Amniotic epithelial cell (primary cell): ENCODE data around the gene RHOT1.
"Not testable (repeated sequence)": the region's sequence is repeated elsewhere in the genome, so short reads cannot be mapped to it uniquely, and the experiment has no call there.

Source experiments
- DNase-seq: peaks from one replicate; pipeline ENCODE4 v3.0.0-alpha.2; 2010; ENCODE audit warnings: low read depth

The RHOT1 gene

GRCh38 chr17:32142038-32142856, at the start of gene RHOT1:
Gene RHOT1 (plus strand): TSS chr17:32142502. CDS start chr17:32142693, 191 bp downstream.
- DNase-seq = peak; percentile 83

DNA sequence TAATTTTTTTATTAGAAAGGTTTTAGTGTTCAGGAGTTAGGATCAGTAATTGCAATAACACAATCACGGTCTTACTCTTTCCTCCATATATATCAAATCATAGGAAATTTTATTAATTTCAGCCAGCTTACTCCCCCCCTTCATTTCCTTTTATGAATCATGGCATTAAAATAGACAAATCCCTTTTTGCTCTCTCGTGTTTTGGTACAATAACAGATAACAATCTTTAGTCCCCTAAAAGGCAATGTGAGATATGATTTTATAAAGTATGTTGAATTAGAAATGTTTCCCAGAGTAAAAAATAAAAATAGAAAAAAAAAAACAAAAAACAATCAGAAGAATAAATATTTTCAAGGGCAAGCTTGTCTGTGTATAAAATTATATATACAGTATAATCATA, 42.6 kb upstream of the RHOT1 start:
- no peak for DNase-seq

GRCh38 chr17:32100323-32100722, 42.0 kb upstream of the RHOT1 start:
- not testable (repeated sequence) for DNase-seq

- DNase-seq = no peak
Observed at GRCh38 chr17:32100971-32101631, 41.2 kb upstream of the RHOT1 start.

- no peak for DNase-seq
Observed at GRCh38 chr17:32102172-32102571, 40.1 kb upstream of the RHOT1 start.

- peak; percentile 29 for DNase-seq
Observed at GRCh38 chr17:32102646-32103186, 39.6 kb upstream of the RHOT1 start.

- no peak for DNase-seq
Observed at GRCh38 chr17:32103476-32104113, 38.7 kb upstream of the RHOT1 start.

GRCh38 chr17:32104158-32104557, 38.1 kb upstream of the RHOT1 start:
- DNase-seq = no peak

DNA sequence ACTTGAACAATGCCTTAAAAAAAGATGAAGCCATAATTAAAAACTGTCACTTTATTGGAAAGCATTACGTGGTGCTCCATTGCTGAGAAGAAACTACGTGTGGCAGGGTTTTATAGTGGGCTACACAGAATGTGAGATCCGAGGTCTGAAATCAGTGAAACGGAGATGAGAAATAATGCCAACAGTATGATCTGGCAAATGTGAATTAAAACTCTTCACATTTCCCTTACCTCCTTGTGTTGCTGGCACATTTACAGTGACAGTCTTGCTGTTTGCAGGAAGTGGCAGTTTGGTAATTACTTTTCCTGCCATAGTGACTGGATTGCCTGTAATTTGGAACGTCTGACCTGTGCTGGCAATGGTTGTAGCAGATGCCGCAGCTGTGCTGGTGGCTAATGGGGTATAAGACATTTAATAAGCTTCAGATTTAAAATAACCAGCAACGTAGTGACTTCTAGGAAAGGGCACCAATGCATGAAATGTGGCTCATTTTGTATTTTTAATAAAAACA, 35.8 kb upstream of the RHOT1 start:
- not testable (repeated sequence) for DNase-seq

- DNase-seq = not testable (repeated sequence)
Observed at GRCh38 chr17:32107194-32107593, 35.1 kb upstream of the RHOT1 start.

- no peak for DNase-seq
Observed at GRCh38 chr17:32110596-32110995, 31.7 kb upstream of the RHOT1 start.

DNA sequence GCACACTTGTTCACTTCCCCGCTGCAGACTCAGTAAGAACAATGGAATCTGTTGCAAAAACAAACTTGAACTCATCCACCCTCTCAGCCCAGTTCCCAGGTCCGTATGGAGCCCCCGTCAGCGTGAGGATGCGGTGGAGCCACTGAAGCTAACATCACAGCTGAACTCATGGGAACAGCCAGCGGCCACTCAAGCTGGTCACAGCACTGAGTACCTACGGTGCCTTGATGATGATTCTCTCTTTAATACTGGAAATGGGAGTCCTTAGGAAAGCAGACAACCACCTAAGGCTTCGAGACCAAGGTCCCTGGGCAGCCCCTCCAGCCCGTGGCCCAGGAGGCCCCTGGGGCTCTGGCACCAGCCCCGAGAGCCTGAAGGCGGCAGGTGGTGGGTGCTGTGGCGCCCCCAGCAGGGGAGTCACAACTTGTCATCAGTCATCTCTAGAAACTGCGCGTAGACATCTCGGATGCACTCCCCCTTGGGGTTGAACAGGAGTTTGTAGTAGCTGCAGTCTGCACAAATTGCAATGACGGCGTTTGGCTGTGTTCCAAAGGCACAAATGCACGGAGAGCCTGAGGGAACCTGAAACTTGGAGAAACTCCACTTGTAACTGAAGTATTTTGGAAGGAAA, 31.0 kb upstream of the RHOT1 start:
- DNase-seq = peak; percentile 15

GRCh38 chr17:32112416-32112815, 29.9 kb upstream of the RHOT1 start:
- DNase-seq = no peak

GRCh38 chr17:32114536-32114935, 27.8 kb upstream of the RHOT1 start:
- DNase-seq = no peak

GRCh38 chr17:32115546-32115945, 26.8 kb upstream of the RHOT1 start:
- DNase-seq = not testable (repeated sequence)

- no peak for DNase-seq
Observed at GRCh38 chr17:32116937-32117336, 25.4 kb upstream of the RHOT1 start.

DNA sequence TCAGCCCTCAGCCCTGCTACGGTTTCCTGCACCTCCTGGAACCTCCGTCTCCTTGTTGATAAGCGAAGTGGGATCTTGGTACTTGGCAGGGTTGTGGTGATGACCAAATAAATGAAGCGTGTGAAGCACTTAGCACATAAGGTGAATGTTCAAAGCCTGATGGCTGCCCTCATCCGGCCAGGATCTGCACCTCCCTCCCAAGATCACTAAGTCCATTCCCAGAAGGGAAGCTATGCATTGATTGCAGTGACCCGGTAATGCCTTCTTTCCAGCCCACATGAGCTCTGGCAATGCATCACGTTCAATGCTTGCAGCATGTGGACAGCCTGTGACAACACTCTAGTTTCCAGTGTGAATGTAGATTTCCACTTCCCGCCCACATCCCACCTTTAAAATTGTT, 24.9 kb upstream of the RHOT1 start:
- no peak for DNase-seq

DNA sequence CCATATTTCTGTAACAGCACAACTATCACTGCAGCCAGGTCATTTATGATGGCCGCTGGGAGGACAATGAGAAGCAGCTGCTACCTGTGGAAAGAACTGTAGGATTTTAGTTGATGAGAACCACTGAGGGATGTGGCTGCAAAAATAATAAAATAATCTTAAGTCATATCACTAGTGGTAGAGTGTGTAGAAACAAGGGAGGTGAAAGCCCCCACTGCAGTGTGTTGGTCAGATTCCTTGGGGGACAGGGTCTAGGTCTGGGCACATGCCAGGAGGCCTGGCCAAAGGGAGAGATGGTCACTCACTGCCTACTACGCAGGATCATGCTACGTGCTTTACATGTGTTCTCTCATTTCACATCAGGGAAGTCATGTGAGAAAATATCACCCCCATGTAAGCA, 24.2 kb upstream of the RHOT1 start:
- DNase-seq = not testable (repeated sequence)

- no peak for DNase-seq
Observed at GRCh38 chr17:32118835-32119234, 23.5 kb upstream of the RHOT1 start.

DNA sequence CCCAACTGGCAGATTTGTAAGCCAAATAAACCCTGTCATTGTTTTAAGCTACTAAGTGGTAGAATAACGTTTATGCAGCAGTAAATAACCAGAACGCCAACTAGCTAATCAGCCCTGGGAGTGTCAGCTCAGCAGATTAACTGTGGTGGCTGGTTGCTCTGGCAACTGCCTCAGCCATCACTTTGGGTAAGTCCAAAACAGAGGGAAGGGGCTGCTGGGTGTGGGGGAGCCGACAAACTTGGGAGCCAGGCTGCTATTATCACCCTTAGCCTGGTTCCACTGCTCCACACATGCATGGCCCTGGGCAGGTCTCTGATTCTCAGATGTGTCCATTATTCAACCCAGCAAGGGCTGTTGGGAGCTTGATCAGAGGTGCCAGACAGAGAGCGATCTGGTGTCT, 22.2 kb upstream of the RHOT1 start:
- no peak for DNase-seq

- DNase-seq = no peak
Observed at GRCh38 chr17:32120716-32121115, 21.6 kb upstream of the RHOT1 start.

DNA sequence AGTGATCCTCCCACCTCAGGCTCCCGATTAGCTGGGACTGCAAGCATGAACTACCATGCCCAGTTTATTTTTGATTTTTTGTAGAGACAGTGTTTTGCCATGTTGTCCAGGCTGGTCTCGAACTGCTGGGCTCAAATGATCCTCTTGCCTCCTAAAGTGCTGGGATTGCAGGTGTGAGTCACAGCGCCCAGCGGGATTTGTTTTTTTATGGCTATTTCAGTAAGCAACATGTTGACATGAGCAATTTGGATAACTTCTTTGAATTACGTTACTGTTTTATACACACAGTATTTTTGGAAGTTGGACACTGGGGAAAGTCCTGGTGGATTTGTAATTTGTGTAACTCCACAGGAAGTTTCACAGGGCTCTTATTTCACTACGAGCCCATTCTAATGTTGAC, 18.5 kb upstream of the RHOT1 start:
- no peak for DNase-seq
